Glutamatergic neuron (in vitro differentiated cells): ENCODE data around the gene PISD. TPM values are rescaled to one million over a fixed set of nuclear protein-coding genes. Genes with fewer than 3 reads are reported as not detected.

Experiments
- DNase-seq: peaks from one replicate; pipeline ENCODE4 v3.0.0; 2022
- H3K27ac Mint-ChIP-seq: one replicate; pipeline ENCODE4 v1.8.0; 2020; ENCODE audit warnings: mild to moderate bottlenecking, mixed read lengths, inconsistent platforms; ENCODE audit not compliant: unreplicated experiment
- H3K27me3 Mint-ChIP-seq: one replicate; pipeline ENCODE4 v1.8.0; 2020; ENCODE audit warnings: mild to moderate bottlenecking, moderate library complexity, mixed read lengths, inconsistent platforms; ENCODE audit not compliant: unreplicated experiment
- H3K36me3 Mint-ChIP-seq: one replicate; pipeline ENCODE4 v1.8.0; 2020; ENCODE audit warnings: mild to moderate bottlenecking, mixed read lengths, inconsistent platforms; ENCODE audit not compliant: unreplicated experiment
- H3K4me1 Mint-ChIP-seq: one replicate; pipeline ENCODE4 v1.8.0; 2020; ENCODE audit warnings: mild to moderate bottlenecking, low read depth, mixed read lengths, inconsistent platforms; ENCODE audit not compliant: unreplicated experiment
- H3K4me3 Mint-ChIP-seq: one replicate; pipeline ENCODE4 v1.8.0; 2020; ENCODE audit warnings: mild to moderate bottlenecking, mixed read lengths, inconsistent platforms; ENCODE audit not compliant: unreplicated experiment
- H3K9me3 Mint-ChIP-seq: one replicate; pipeline ENCODE4 v1.8.0; 2020; ENCODE audit warnings: mild to moderate bottlenecking, moderate library complexity, mixed read lengths, inconsistent platforms; ENCODE audit not compliant: unreplicated experiment
- CTCF ChIP-seq: fragments of 200-600 bp; sonication (generic); IDR thresholded peaks from one replicate; pipeline ENCODE4 v1.5.0; 2021; ENCODE audit not compliant: partially characterized antibody, unreplicated experiment
- total RNA-seq: library from RNA; stranded (reverse); fragmentation: NEBNext Ultra II Directional; extraction: Animal tissue kit (Norgen Biotek cat#: 25700); gene quantifications from one replicate; pipeline ENCODE4 v1.2.1, GENCODE V29; 2021; ENCODE audit not compliant: unreplicated experiment

PISD gene
- total RNA-seq, 1 donor from 2014 or later, result 60.9 TPM

- peaks cover 3% of the 10 kb centered on the region for H3K9me3 Mint-ChIP-seq
- peak overlapping the region; percentile 94 for H3K27ac Mint-ChIP-seq
- no peaks in the 10 kb centered on the region for H3K36me3 Mint-ChIP-seq
- peaks cover 15% of the 10 kb centered on the region for H3K27me3 Mint-ChIP-seq
- DNase-seq, result peak; percentile 87
- no peak for TF ChIP-seq CTCF
- peaks cover 19% of the 10 kb centered on the region for H3K4me1 Mint-ChIP-seq
- H3K4me3 Mint-ChIP-seq, result peak overlapping the region; percentile 84
Observed at GRCh38 chr22:31625661-31626426, 36.2 kb downstream of the PISD start.

- Mint-ChIP-seq H3K4me3 (peak overlapping the region; percentile 84), H3K4me1 (peaks cover 19% of the 10 kb centered on the region), H3K27me3 (peaks cover 15% of the 10 kb centered on the region), H3K27ac (peak overlapping the region; percentile 94), H3K9me3 (peaks cover 3% of the 10 kb centered on the region), H3K36me3 (no peaks in the 10 kb centered on the region)
- DNase-seq, result no peak
- TF ChIP-seq CTCF, result no peak
Observed at GRCh38 chr22:31625257-31625640, 36.8 kb downstream of the PISD start.

DNA sequence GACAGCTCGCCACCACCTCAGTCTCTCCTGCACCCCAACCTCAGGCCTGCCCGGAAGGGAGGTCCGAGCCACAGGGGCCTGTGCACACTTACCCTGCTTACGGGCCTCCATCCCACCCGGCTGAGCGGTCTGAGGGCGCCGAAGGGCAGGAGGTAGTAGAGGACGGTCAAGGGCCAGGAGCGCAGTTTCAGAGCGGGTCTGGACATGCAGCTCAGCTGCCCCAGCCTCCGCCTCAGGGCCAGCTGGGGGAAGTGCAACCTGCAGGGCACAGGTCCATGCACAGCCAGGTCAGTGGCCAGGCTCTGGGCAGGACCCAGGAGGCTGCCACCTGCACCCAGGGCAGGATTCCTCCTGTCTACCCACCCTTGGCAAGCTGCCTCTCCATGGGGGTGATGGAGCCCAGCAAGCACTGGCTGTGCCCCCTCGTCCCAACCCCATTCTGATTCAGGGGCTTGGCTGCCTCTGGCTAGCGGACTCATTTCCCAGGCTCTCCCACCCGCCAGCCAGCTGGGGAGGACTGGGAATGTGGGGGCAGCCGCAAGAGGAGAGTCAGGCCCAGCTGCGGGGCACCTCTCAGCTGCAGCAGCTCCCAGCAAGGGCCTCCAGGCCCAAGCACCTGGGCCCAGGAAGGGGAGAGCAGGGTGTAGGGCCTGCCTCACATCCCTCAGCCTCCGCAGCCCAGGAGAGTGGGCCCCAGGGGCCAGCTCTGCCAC lies 38.3 kb downstream of the PISD start:
- Mint-ChIP-seq H3K4me1 (peaks cover 19% of the 10 kb centered on the region), H3K27me3 (peaks cover 16% of the 10 kb centered on the region), H3K4me3 (no peak overlapping the region), H3K36me3 (no peaks in the 10 kb centered on the region), H3K9me3 (peaks cover 6% of the 10 kb centered on the region), H3K27ac (no peak overlapping the region)
- DNase-seq, result no peak
- TF ChIP-seq CTCF, result no peak

GRCh38 chr22:31622980-31623379 lies 39.0 kb downstream of the PISD start:
- H3K9me3 Mint-ChIP-seq, result peaks cover 6% of the 10 kb centered on the region
- H3K4me1 Mint-ChIP-seq, result peaks cover 19% of the 10 kb centered on the region
- no peak for TF ChIP-seq CTCF
- no peak for DNase-seq
- peaks cover 14% of the 10 kb centered on the region for H3K27me3 Mint-ChIP-seq
- H3K4me3 Mint-ChIP-seq, result no peak overlapping the region
- no peaks in the 10 kb centered on the region for H3K36me3 Mint-ChIP-seq
- no peak overlapping the region for H3K27ac Mint-ChIP-seq
